ENCODE results near the gene ARPC5.

Gene ARPC5

DNA sequence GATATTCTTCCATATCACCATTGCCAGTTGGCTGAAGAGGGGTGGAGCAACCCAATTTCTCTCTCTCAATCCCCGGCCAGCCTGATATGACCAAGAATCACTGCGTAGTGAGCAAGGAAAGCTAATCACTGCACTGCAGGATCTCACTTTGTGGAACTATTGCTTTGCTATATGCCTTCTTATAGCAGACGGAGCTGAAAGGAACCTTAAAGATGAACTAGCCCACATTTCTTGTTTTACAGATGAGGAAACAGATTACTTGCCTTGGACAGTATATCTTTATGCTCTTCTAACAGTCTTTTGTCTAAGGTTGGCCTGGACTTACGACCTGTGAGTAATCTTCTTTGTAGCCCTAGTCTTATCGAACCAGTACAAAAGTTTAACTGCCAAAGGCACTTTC is 9.9 kb upstream of the ARPC5 start:
- TF ChIP-seq, protein P1, sequence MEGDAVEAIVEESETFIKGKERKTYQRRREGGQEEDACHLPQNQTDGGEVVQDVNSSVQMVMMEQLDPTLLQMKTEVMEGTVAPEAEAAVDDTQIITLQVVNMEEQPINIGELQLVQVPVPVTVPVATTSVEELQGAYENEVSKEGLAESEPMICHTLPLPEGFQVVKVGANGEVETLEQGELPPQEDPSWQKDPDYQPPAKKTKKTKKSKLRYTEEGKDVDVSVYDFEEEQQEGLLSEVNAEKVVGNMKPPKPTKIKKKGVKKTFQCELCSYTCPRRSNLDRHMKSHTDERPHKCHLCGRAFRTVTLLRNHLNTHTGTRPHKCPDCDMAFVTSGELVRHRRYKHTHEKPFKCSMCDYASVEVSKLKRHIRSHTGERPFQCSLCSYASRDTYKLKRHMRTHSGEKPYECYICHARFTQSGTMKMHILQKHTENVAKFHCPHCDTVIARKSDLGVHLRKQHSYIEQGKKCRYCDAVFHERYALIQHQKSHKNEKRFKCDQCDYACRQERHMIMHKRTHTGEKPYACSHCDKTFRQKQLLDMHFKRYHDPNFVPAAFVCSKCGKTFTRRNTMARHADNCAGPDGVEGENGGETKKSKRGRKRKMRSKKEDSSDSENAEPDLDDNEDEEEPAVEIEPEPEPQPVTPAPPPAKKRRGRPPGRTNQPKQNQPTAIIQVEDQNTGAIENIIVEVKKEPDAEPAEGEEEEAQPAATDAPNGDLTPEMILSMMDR (IDR thresholded peaks at IDR 0.05; ENCODE audit: extremely low read depth, missing control alignments) = no peak
- DNase-seq (ENCODE audit: low spot score) = no peak

DNA sequence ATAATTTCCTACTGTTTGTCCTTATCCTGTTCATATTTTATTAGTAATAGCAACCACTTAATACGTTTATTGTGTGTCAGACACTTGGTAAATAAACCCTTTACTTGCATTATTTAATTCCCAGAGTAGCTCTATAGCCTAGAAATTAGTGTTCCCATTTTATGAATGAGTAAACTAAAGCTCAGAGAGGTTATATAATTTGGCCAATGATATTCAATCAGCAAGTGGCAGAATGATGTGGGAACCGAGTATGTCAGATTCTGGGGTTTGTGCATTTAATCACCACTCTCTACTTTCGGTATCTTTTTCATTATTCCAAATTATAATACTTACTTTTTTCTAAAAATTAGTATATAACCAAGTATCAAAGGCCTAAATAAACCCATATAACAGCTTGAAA is 6.6 kb upstream of the ARPC5 start:
- no peak for DNase-seq (ENCODE audit: low spot score)
- TF ChIP-seq, protein P1 (IDR thresholded peaks at IDR 0.05; ENCODE audit: extremely low read depth, missing control alignments) = no peak

GRCh38 chr1:183640193-183640592 is 4.6 kb upstream of the ARPC5 start:
- no peak for DNase-seq (ENCODE audit: low spot score)
- TF ChIP-seq, protein P1 (IDR thresholded peaks at IDR 0.05; ENCODE audit: extremely low read depth, missing control alignments) = no peak

GRCh38 chr1:183638649-183639387 is 3.2 kb upstream of the ARPC5 start:
- DNase-seq (ENCODE audit: low spot score) = no peak
- TF ChIP-seq, protein P1 (IDR thresholded peaks at IDR 0.05; ENCODE audit: extremely low read depth, missing control alignments) = no peak

DNA sequence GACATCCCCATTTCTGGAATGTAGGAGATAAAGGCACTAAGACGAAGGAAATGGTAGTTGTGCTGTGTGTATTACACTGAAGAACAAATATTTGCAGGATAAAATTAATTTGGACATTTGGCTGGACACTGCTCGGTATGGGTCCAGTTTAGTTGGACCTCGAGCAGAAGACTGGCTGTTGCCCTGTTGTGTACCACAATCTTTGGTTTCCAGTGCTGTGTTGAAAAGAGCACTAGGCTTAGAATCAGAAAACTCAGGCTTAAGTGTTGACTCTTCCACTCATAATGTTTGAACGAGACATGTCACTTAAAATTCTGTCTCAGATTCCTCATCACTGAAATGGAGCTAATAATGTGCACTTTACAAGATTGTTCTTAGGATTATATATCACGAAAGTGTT is 1.2 kb upstream of the ARPC5 start:
- DNase-seq (ENCODE audit: low spot score) = no peak

GRCh38 chr1:183636334-183636682 is 725 bp upstream of the ARPC5 start:
- TF ChIP-seq, protein P1 (IDR thresholded peaks at IDR 0.05; ENCODE audit: extremely low read depth, missing control alignments) = no peak
- DNase-seq (ENCODE audit: low spot score) = no peak

More for the DNA sequence above, 1.2 kb upstream of the ARPC5 start:
- TF ChIP-seq, protein P1 (IDR thresholded peaks at IDR 0.05; ENCODE audit: extremely low read depth, missing control alignments) = no peak

DNA sequence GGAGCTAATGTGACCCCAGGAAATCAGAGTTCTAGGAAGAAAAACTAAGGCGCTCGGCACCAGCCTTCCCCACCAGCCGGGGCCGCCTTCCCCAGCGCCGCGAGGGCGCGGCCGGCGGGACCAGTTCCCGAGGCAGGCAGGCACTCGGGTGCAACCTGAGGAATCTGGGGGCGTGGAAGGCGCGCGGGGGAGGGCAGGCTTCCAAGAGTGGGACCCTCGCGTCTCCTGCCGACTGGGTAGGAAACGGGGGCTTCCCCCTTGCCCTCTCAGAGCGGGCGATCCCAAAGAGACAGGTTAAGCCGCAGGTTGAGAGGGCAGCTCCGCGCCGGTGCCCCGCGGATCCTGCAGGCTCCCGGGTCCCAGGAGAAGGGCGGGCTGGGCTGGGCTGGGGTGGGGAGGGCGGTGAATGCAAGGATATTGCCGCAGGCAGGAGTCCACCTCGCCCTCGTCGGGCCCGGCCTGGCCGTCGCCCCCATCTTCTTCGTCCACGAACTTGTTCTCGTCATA is 431 bp downstream of the ARPC5 start:
- DNase-seq (ENCODE audit: low spot score) = no peak
- TF ChIP-seq, protein P1 (IDR thresholded peaks at IDR 0.05; ENCODE audit: extremely low read depth, missing control alignments) = no peak

Measured in GM20000 (cell line).